ENCODE data around the gene SLC6A17. TPM values are rescaled to one million over a fixed set of nuclear protein-coding genes. Genes with fewer than 3 reads are reported as not detected.

SLC6A17 gene
- total RNA-seq, 1 experiment from 2014 or later = 0.24 TPM

GRCh38 chr1:110230381-110231199, 80.3 kb downstream of the SLC6A17 start (continued):
- TF ChIP-seq, protein P1, sequence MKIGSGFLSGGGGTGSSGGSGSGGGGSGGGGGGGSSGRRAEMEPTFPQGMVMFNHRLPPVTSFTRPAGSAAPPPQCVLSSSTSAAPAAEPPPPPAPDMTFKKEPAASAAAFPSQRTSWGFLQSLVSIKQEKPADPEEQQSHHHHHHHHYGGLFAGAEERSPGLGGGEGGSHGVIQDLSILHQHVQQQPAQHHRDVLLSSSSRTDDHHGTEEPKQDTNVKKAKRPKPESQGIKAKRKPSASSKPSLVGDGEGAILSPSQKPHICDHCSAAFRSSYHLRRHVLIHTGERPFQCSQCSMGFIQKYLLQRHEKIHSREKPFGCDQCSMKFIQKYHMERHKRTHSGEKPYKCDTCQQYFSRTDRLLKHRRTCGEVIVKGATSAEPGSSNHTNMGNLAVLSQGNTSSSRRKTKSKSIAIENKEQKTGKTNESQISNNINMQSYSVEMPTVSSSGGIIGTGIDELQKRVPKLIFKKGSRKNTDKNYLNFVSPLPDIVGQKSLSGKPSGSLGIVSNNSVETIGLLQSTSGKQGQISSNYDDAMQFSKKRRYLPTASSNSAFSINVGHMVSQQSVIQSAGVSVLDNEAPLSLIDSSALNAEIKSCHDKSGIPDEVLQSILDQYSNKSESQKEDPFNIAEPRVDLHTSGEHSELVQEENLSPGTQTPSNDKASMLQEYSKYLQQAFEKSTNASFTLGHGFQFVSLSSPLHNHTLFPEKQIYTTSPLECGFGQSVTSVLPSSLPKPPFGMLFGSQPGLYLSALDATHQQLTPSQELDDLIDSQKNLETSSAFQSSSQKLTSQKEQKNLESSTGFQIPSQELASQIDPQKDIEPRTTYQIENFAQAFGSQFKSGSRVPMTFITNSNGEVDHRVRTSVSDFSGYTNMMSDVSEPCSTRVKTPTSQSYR (CRISPR knock-in tag; IDR thresholded peaks at IDR 0.05) = no peak
- TF ChIP-seq EMX1 (CRISPR knock-in tag; IDR thresholded peaks at IDR 0.05) (no peak), MXD4 (CRISPR knock-in tag; IDR thresholded peaks at IDR 0.05; ENCODE audit: borderline replicate concordance) (no peak), MYBL2 (CRISPR knock-in tag; IDR thresholded peaks at IDR 0.05) (no peak), SOX15 (CRISPR knock-in tag; IDR thresholded peaks at IDR 0.05) (no peak), ZNF396 (CRISPR knock-in tag; IDR thresholded peaks at IDR 0.05; ENCODE audit: borderline replicate concordance) (no peak), TP53 (CRISPR knock-in tag; IDR thresholded peaks at IDR 0.05) (no peak)
- TF ChIP-seq, protein P2, sequence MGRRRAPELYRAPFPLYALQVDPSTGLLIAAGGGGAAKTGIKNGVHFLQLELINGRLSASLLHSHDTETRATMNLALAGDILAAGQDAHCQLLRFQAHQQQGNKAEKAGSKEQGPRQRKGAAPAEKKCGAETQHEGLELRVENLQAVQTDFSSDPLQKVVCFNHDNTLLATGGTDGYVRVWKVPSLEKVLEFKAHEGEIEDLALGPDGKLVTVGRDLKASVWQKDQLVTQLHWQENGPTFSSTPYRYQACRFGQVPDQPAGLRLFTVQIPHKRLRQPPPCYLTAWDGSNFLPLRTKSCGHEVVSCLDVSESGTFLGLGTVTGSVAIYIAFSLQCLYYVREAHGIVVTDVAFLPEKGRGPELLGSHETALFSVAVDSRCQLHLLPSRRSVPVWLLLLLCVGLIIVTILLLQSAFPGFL (CRISPR knock-in tag; IDR thresholded peaks at IDR 0.05; ENCODE audit: borderline replicate concordance) = no peak

DNA sequence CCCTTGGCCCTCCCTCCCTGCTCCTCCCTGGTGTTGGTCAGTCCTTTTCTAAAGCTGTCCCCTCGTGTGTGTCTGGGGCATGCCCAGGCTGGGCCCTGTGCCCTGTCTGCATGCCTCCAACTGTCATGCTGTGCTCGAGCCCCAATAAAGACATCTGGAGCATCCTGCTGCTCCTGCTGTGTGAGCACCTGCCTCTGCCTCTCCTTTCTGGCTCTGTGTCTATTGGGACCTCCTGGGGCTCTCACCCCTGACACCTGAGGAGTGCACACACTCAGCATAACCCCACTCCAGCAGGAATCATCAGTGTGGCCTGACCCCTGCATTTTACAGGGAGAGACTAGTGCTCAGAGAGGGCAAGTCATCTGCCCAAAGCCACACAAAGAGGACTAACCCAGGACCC, 83.6 kb downstream of the SLC6A17 start:
- no peaks in the 10 kb centered on the region for H3K27me3 Mint-ChIP-seq (ENCODE audit: low read depth)
- 0 out of 2 replicates have a peak overlapping the region, but pooled peaks have one; percentile 68 for H3K27ac Mint-ChIP-seq
- peaks cover 29% of the 10 kb centered on the region for H3K36me3 Mint-ChIP-seq
- no peak for ATAC-seq
- POLR2A ChIA-PET = no interaction called here
- TF ChIP-seq, protein P3, sequence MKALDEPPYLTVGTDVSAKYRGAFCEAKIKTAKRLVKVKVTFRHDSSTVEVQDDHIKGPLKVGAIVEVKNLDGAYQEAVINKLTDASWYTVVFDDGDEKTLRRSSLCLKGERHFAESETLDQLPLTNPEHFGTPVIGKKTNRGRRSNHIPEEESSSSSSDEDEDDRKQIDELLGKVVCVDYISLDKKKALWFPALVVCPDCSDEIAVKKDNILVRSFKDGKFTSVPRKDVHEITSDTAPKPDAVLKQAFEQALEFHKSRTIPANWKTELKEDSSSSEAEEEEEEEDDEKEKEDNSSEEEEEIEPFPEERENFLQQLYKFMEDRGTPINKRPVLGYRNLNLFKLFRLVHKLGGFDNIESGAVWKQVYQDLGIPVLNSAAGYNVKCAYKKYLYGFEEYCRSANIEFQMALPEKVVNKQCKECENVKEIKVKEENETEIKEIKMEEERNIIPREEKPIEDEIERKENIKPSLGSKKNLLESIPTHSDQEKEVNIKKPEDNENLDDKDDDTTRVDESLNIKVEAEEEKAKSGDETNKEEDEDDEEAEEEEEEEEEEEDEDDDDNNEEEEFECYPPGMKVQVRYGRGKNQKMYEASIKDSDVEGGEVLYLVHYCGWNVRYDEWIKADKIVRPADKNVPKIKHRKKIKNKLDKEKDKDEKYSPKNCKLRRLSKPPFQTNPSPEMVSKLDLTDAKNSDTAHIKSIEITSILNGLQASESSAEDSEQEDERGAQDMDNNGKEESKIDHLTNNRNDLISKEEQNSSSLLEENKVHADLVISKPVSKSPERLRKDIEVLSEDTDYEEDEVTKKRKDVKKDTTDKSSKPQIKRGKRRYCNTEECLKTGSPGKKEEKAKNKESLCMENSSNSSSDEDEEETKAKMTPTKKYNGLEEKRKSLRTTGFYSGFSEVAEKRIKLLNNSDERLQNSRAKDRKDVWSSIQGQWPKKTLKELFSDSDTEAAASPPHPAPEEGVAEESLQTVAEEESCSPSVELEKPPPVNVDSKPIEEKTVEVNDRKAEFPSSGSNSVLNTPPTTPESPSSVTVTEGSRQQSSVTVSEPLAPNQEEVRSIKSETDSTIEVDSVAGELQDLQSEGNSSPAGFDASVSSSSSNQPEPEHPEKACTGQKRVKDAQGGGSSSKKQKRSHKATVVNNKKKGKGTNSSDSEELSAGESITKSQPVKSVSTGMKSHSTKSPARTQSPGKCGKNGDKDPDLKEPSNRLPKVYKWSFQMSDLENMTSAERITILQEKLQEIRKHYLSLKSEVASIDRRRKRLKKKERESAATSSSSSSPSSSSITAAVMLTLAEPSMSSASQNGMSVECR (CRISPR knock-in tag; IDR thresholded peaks at IDR 0.05; ENCODE audit: borderline replicate concordance) = no peak
- peak; percentile 64 for TF ChIP-seq ZNF423 (CRISPR knock-in tag; IDR thresholded peaks at IDR 0.05)
- TF ChIP-seq ETV6 (CRISPR knock-in tag; IDR thresholded peaks at IDR 0.05) = no peak
- no peak for TF ChIP-seq ATF1 (CRISPR knock-in tag; IDR thresholded peaks at IDR 0.05)
- no peak overlapping the region for H3K4me3 Mint-ChIP-seq
- H3K4me1 Mint-ChIP-seq = peaks cover 8% of the 10 kb centered on the region
- DNase-seq (ENCODE audit: low spot score) = no peak
- H3K9me3 Mint-ChIP-seq = peaks cover 9% of the 10 kb centered on the region
- CTCF ChIA-PET = interaction anchor here (0.8 kb wide), 1 partner anchor 26 kb away, joined by 3 read pairs; no protein-coding TSS in a partner anchor

DNA sequence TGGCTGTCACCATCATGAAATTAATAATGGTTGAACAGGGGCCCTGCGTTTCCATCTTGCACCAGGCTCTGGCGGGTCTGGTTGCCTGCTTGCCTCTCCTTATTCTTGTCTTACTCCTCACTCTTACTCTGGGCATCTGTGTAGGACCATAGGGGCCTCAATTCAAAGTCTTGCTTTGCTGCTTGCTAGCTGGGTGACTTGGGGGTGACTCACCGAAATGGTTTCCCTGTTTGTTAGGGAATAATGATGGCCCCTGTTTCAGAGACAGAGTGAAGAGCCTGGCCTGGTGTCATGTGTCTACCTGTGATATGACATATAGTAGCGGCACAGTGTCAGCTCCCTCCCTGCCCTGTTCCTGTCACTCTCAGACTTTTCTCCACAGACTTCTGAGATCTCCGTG, 84.4 kb downstream of the SLC6A17 start:
- Mint-ChIP-seq H3K4me3 (no peak overlapping the region), H3K4me1 (peaks cover 14% of the 10 kb centered on the region), H3K27ac (no peak overlapping the region), H3K9me3 (peaks cover 9% of the 10 kb centered on the region), H3K36me3 (peaks cover 29% of the 10 kb centered on the region), H3K27me3 (ENCODE audit: low read depth) (no peaks in the 10 kb centered on the region)
- ATAC-seq (no peak), DNase-seq (ENCODE audit: low spot score) (no peak)
- POLR2A ChIA-PET = no interaction called here
- CTCF ChIA-PET = interaction anchor here (1.4 to 4.1 kb wide), 2 partner anchors 27 to 78 kb away, joined by 3 to 12 read pairs; no protein-coding TSS in a partner anchor
- no peak for TF ChIP-seq MXD4 (CRISPR knock-in tag; IDR thresholded peaks at IDR 0.05; ENCODE audit: borderline replicate concordance)
- TF ChIP-seq NR2C2 (CRISPR knock-in tag; IDR thresholded peaks at IDR 0.05) = no peak
- no peak for TF ChIP-seq JUN (CRISPR knock-in tag; IDR thresholded peaks at IDR 0.05)
- TF ChIP-seq ZNF416 (CRISPR knock-in tag; IDR thresholded peaks at IDR 0.05) = no peak
